Breast epithelium (tissue), 4 donors: ENCODE results near the gene FER. TPM values are rescaled to one million over a fixed set of nuclear protein-coding genes. Genes with fewer than 3 reads are reported as not detected.
"Not testable (repeated sequence)": the region's sequence is repeated elsewhere in the genome, so short reads cannot be mapped to it uniquely, and the experiment has no call there.

ENCODE experiments used
- DNase-seq, 2 donors: peaks; one replicate each; pipeline ENCODE4 v3.0.0-alpha.2; 2019; ENCODE audit warnings: low spot score in 2 of 2
- H3K27ac ChIP-seq, 2 donors: fragments of 200-600 bp; sonication (generic) in 1 of 2; one replicate each; pipeline ENCODE4 v1.5.1; 2016 to 2019; ENCODE audit warnings: mild to moderate bottlenecking in 1 of 2
- H3K27me3 ChIP-seq, 2 donors: fragments of 200-600 bp; sonication (generic) in 1 of 2; one replicate each; pipeline versions ENCODE4 v1.5.1 to v1.6.0; 2017 to 2019; ENCODE audit warnings: control low read depth in 1 of 2, mild to moderate bottlenecking in 1 of 2
- H3K36me3 ChIP-seq: fragments of 200-600 bp; one replicate; pipeline ENCODE4 v1.5.1; 2019
- H3K4me1 ChIP-seq, 2 donors: fragments of 200-600 bp; sonication (generic); one replicate each; pipeline ENCODE4 v1.5.1; 2016 to 2019; ENCODE audit warnings: control low read depth in 1 of 2
- H3K4me3 ChIP-seq, 3 donors: fragments of 200-600 bp; sonication (generic); 1 replicate in 2 of 3; 2 replicates in 1 of 3; pipeline ENCODE4 v1.5.1; 2016 to 2019; ENCODE audit warnings: mild to moderate bottlenecking in 3 of 3, moderate library complexity in 2 of 3
- H3K9me3 ChIP-seq, 2 donors: fragments of 200-600 bp; sonication (generic) in 1 of 2; one replicate each; pipeline ENCODE4 v1.5.1; 2016 to 2019; ENCODE audit warnings: control low read depth in 1 of 2
- POLR2A ChIP-seq: fragments of 450-650 bp; IDR thresholded peaks from one replicate; pipeline ENCODE4 v1.6.1; 2016; ENCODE audit warnings: antibody characterized with exemption, mild to moderate bottlenecking, moderate library complexity
- POLR2AphosphoS5 ChIP-seq, 3 donors: sonication (generic); formaldehyde crosslinking; IDR thresholded peaks; one replicate each; pipeline ENCODE4 v1.6.1; 2017; ENCODE audit warnings: antibody characterized with exemption in 3 of 3
- intact Hi-C: fragments of 100-400 bp; cut with DNase I; formaldehyde crosslinking; loops from one replicate; pipeline ENCODE4 v1.15.1; 2023; ENCODE audit warnings: low total_unique reads
- total RNA-seq, 3 donors: library from RNA; depleted of rRNA; stranded (reverse); fragments of >200 nt; gene quantifications; one replicate each; pipeline ENCODE4 v1.1.0, GENCODE V29; 2016
- TF ChIP-seq, protein P1 (sequence below), 3 donors: fragments of 450-650 bp; IDR thresholded peaks; one replicate each; pipeline ENCODE4 v1.5.1; 2016 to 2017; ENCODE audit warnings: antibody characterized with exemption in 3 of 3, mild to moderate bottlenecking in 3 of 3, moderate library complexity in 3 of 3

The FER gene
- total RNA-seq, 3 donors from 2014 or later = 24.3 to 27.8 (median 27.2) TPM

DNA sequence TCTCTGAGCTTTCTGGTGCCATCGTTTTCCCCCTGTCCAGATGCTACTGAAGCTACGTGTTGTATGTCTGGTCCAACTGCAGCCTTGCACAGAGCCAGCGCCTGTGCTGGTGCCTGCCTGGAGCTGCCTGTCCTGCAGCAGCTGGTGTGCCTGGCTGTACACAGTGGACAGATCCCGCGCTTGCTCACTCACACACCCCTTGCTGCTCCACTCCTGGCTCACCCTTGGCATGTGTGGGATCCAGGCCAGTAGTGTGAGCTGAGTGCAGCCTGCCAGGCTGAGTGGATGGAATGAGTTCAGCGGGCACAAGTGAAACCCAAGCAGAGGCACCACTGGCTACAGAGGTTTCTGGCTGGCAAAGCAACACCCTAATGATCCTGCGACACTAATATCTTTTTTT is 40.4 kb downstream of the FER start:
- H3K27ac ChIP-seq = no peak overlapping the region
- TF ChIP-seq POLR2A (no peak), POLR2AphosphoS5 (IDR thresholded peaks at IDR 0.05) (no peak)
- TF ChIP-seq, protein P1, sequence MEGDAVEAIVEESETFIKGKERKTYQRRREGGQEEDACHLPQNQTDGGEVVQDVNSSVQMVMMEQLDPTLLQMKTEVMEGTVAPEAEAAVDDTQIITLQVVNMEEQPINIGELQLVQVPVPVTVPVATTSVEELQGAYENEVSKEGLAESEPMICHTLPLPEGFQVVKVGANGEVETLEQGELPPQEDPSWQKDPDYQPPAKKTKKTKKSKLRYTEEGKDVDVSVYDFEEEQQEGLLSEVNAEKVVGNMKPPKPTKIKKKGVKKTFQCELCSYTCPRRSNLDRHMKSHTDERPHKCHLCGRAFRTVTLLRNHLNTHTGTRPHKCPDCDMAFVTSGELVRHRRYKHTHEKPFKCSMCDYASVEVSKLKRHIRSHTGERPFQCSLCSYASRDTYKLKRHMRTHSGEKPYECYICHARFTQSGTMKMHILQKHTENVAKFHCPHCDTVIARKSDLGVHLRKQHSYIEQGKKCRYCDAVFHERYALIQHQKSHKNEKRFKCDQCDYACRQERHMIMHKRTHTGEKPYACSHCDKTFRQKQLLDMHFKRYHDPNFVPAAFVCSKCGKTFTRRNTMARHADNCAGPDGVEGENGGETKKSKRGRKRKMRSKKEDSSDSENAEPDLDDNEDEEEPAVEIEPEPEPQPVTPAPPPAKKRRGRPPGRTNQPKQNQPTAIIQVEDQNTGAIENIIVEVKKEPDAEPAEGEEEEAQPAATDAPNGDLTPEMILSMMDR (IDR thresholded peaks at IDR 0.05) = no peak
- DNase-seq = no peak

DNA sequence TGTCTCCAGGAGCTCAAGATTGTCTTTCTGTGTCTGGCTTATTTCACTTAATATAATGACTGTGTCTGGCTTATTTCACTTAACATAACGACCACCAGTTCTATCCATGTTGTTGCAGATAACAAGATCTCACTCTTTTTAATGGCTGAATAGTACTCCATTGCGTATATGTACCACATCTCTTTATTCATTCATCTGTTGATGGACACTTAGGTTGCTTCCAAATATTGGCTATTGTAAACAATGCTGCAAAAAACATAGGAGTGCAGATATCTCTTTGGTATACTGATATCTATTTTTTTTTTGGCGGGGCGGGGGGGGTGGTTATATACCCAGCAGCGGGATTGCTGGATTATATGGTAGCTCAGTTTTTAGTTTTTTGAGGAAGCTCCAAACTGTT is 45.5 kb downstream of the FER start:
- DNase-seq = no peak
- intact Hi-C loops = no loop called here
- Histone ChIP-seq H3K36me3 (no peaks in the 10 kb centered on the region), H3K27me3 (no peaks in the 10 kb centered on the region), H3K4me3 (no peak overlapping the region), H3K27ac (no peak overlapping the region), H3K4me1 (no peaks in the 10 kb centered on the region), H3K9me3 (no peaks in the 10 kb centered on the region)
- TF ChIP-seq, protein P1 (IDR thresholded peaks at IDR 0.05) = no peak
- TF ChIP-seq POLR2A = no peak
- no peak for TF ChIP-seq POLR2AphosphoS5 (IDR thresholded peaks at IDR 0.05)

More for the DNA sequence above, 40.4 kb downstream of the FER start:
- intact Hi-C loops = no loop called here
- no peaks in the 10 kb centered on the region for H3K27me3 ChIP-seq
- no peaks in the 10 kb centered on the region for H3K4me1 ChIP-seq
- no peaks in the 10 kb centered on the region for H3K36me3 ChIP-seq
- no peak overlapping the region for H3K4me3 ChIP-seq
- H3K9me3 ChIP-seq = no peaks in the 10 kb centered on the region

DNA sequence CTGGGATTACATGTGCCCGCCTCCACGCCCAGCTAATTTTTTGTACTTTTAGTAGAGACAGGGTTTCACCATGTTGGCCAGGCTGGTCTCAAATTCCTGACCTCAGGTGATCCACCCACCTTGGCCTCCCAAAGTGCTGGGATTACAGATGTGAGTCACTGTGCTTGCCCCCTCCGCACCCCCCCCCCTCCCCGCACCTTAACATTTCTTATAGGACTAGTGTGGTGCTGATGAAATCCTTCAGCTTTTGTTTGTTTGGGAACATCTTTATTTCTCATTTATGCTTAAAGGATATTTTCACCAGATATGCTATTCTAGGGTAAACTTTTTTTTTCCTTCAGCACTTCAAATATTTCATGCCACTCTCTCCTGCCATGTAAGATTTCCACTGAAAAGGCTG is 46.7 kb downstream of the FER start:
- H3K9me3 ChIP-seq, H3K4me1 ChIP-seq, H3K27me3 ChIP-seq, intact Hi-C loops, H3K4me3 ChIP-seq, H3K27ac ChIP-seq, H3K36me3 ChIP-seq, DNase-seq: not testable (repeated sequence)

DNA sequence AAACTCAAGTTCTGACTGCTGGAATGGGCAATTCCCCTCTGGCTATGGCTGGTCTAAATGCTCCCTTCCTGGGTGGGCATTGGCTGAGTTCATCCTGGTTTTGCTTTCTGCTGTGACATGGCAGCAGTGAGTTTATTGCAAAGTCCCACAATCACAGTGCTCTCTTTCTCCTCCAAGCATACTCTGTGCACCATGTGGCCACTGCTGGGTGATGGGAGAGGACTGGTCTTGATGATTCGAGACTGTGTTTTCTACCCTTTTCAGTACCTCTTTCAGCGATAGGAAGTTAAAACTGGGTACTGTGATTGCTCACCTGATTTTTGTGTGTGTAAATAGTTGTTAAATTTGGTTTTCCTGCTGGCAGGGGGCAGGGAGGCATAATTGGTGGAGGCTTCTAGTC is 49.7 kb downstream of the FER start:
- intact Hi-C loops = no loop called here
- TF ChIP-seq POLR2A = no peak
- TF ChIP-seq POLR2AphosphoS5 (IDR thresholded peaks at IDR 0.05) = no peak
- TF ChIP-seq, protein P1 (IDR thresholded peaks at IDR 0.05) = no peak
- H3K9me3 ChIP-seq = no peaks in the 10 kb centered on the region
- H3K4me3 ChIP-seq = no peak overlapping the region
- no peaks in the 10 kb centered on the region for H3K4me1 ChIP-seq
- H3K36me3 ChIP-seq = no peaks in the 10 kb centered on the region
- H3K27me3 ChIP-seq = no peaks in the 10 kb centered on the region
- DNase-seq = no peak
- H3K27ac ChIP-seq = no peak overlapping the region

DNA sequence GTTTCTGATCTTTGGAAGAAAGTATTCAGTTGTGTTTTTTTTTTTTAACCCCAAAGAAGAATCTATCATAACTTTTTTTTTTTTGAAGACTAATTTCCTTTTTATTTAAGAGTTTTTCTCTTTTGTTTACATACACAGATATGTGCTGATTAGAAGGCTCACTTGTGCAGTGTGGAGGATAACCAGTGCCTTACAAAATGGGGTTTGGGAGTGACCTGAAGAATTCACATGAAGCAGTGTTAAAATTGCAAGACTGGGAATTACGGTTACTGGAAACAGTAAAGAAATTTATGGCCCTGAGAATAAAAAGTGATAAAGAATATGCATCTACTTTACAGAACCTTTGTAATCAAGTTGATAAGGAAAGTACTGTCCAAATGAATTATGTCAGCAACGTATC is 50.3 kb downstream of the FER start:
- TF ChIP-seq, protein P1 (IDR thresholded peaks at IDR 0.05) = no peak
- no peak for TF ChIP-seq POLR2A
- no peak for TF ChIP-seq POLR2AphosphoS5 (IDR thresholded peaks at IDR 0.05)
- H3K4me3 ChIP-seq = no peak overlapping the region
- no peaks in the 10 kb centered on the region for H3K9me3 ChIP-seq
- intact Hi-C loops = no loop called here
- no peaks in the 10 kb centered on the region for H3K36me3 ChIP-seq
- no peak overlapping the region for H3K27ac ChIP-seq
- DNase-seq = no peak
- no peaks in the 10 kb centered on the region for H3K4me1 ChIP-seq
- no peaks in the 10 kb centered on the region for H3K27me3 ChIP-seq
